Brain pericyte (primary cell): ENCODE measurements around the gene B4GALT2.

ENCODE experiments used
- DNase-seq: peaks from one replicate; pipeline ENCODE4 v3.0.0-alpha.2; 2012; ENCODE audit warnings: low read depth, low spot score

The B4GALT2 gene

GRCh38 chr1:43946236-43947060 lies 32.6 kb upstream of the B4GALT2 start, which contains the start of gene IPO13:
IPO13 (plus strand) TSS chr1:43946950; CDS start chr1:43947601, 651 bp downstream.
- DNase-seq, result peak; percentile 72

- no peak for DNase-seq
Measured at GRCh38 chr1:43947061-43947873, 31.7 kb upstream of the B4GALT2 start.

- no peak for DNase-seq
Measured at GRCh38 chr1:43947874-43948437, 31.1 kb upstream of the B4GALT2 start.

GRCh38 chr1:43949678-43950077 lies 29.3 kb upstream of the B4GALT2 start:
- no peak for DNase-seq

- DNase-seq, result no peak
Measured at GRCh38 chr1:43951021-43951985, 27.7 kb upstream of the B4GALT2 start.

GRCh38 chr1:43952731-43953346 lies 26.2 kb upstream of the B4GALT2 start:
- no peak for DNase-seq

GRCh38 chr1:43953361-43953760 lies 25.6 kb upstream of the B4GALT2 start:
- DNase-seq, result no peak

- DNase-seq, result no peak
Measured at GRCh38 chr1:43954036-43954435, 25.0 kb upstream of the B4GALT2 start.

GRCh38 chr1:43956234-43956633 lies 22.8 kb upstream of the B4GALT2 start:
- DNase-seq, result no peak

- no peak for DNase-seq
Measured at GRCh38 chr1:43957407-43958040, 21.5 kb upstream of the B4GALT2 start.

GRCh38 chr1:43958351-43959255 lies 20.4 kb upstream of the B4GALT2 start:
- no peak for DNase-seq

- no peak for DNase-seq
Measured at GRCh38 chr1:43960798-43961197, 18.2 kb upstream of the B4GALT2 start.

- no peak for DNase-seq
Measured at GRCh38 chr1:43961692-43962091, 17.3 kb upstream of the B4GALT2 start.

- DNase-seq, result no peak
Measured at GRCh38 chr1:43962324-43962723, 16.7 kb upstream of the B4GALT2 start.

- no peak for DNase-seq
Measured at GRCh38 chr1:43963006-43963405, 16.0 kb upstream of the B4GALT2 start.

- no peak for DNase-seq
Measured at GRCh38 chr1:43963890-43964289, 15.1 kb upstream of the B4GALT2 start.

GRCh38 chr1:43965316-43965715 lies 13.7 kb upstream of the B4GALT2 start:
- DNase-seq, result no peak

- DNase-seq, result no peak
Measured at GRCh38 chr1:43968348-43968948, 10.6 kb upstream of the B4GALT2 start.

- DNase-seq, result no peak
Measured at GRCh38 chr1:43969416-43969745, 9.6 kb upstream of the B4GALT2 start.
